ENCODE measurements around the gene USP17L25.
"Not testable (repeated sequence)": the region's sequence is repeated elsewhere in the genome, so short reads cannot be mapped to it uniquely, and the experiment has no call there.

The USP17L25 gene

GRCh38 chr4:9329611-9330010 is at the start of gene USP17L25:
Gene USP17L25 (plus strand): TSS chr4:9329911. CDS start chr4:9329911, 0 bp downstream.
- DNase-seq (ENCODE audit: low read depth in 2 of 2), result not testable (repeated sequence)

- not testable (repeated sequence) for DNase-seq (ENCODE audit: low read depth in 2 of 2)
Measured at GRCh38 chr4:9324191-9324590, 5.5 kb upstream of the USP17L25 start.

- DNase-seq (ENCODE audit: low read depth in 2 of 2), result not testable (repeated sequence)
Measured at GRCh38 chr4:9324865-9325264, 4.8 kb upstream of the USP17L25 start, which contains the start of gene USP17L24. Gene USP17L24 (plus strand): TSS chr4:9325165. CDS start chr4:9325165, 0 bp downstream.

- DNase-seq (ENCODE audit: low read depth in 2 of 2), result not testable (repeated sequence)
Measured at GRCh38 chr4:9334358-9334757, 4.6 kb downstream of the USP17L25 start, which contains the start of gene USP17L26. Gene USP17L26 (plus strand): TSS chr4:9334658. CDS start chr4:9334658, 0 bp downstream.

- not testable (repeated sequence) for DNase-seq (ENCODE audit: low read depth in 2 of 2)
Measured at GRCh38 chr4:9339103-9339502, 9.4 kb downstream of the USP17L25 start, which contains the start of gene USP17L5. Gene USP17L5 (plus strand): TSS chr4:9339403. CDS start chr4:9339403, 0 bp downstream.

- DNase-seq (ENCODE audit: low read depth in 2 of 2), result not testable (repeated sequence)
Measured at GRCh38 chr4:9343848-9344247, 14.1 kb downstream of the USP17L25 start, which contains the start of gene USP17L27. Gene USP17L27 (plus strand): TSS chr4:9344148. CDS start chr4:9344148, 0 bp downstream.

- DNase-seq (ENCODE audit: low read depth in 2 of 2), result not testable (repeated sequence)
Measured at GRCh38 chr4:9348593-9348992, 18.9 kb downstream of the USP17L25 start, which contains the start of gene USP17L28. Gene USP17L28 (plus strand): TSS chr4:9348893. CDS start chr4:9348893, 0 bp downstream.

GRCh38 chr4:9350866-9351265 is 21.2 kb downstream of the USP17L25 start:
- DNase-seq (ENCODE audit: low read depth in 2 of 2), result not testable (repeated sequence)

- not testable (repeated sequence) for DNase-seq (ENCODE audit: low read depth in 2 of 2)
Measured at GRCh38 chr4:9353338-9353737, 23.6 kb downstream of the USP17L25 start, which contains the start of gene USP17L29. Gene USP17L29 (plus strand): TSS chr4:9353638. CDS start chr4:9353638, 0 bp downstream.

GRCh38 chr4:9362829-9363228 is 33.1 kb downstream of the USP17L25 start, which contains the start of gene USP17L30:
Gene USP17L30 (plus strand): TSS chr4:9363129. CDS start chr4:9363129, 0 bp downstream.
- not testable (repeated sequence) for DNase-seq (ENCODE audit: low read depth in 2 of 2)

GRCh38 chr4:9379881-9380280 is 50.2 kb downstream of the USP17L25 start:
- DNase-seq (ENCODE audit: low read depth in 2 of 2), result not testable (repeated sequence)

Data from stimulated activated CD8-positive, alpha-beta memory T cell treated with anti-CD3 and anti-CD28 coated beads, Interleukin-2, amount 100 ng/mL, for 48 hours (primary cell).